ENCODE measurements around the gene PER3.
A peak's percentile ranks its signal among the peaks of the same experiment; 100 is the strongest.

Gene PER3

GRCh38 chr1:7868070-7868780 lies 84.1 kb downstream of the PER3 start:
- no peaks in the 10 kb centered on the region for H3K27me3 Mint-ChIP-seq
- no peak overlapping the region for H3K27ac Mint-ChIP-seq

GRCh38 chr1:7869136-7869920 lies 85.2 kb downstream of the PER3 start:
- Mint-ChIP-seq H3K9me3 (no peaks in the 10 kb centered on the region), H3K27ac (no peak overlapping the region), H3K4me3 (no peak overlapping the region), H3K27me3 (peaks cover 9% of the 10 kb centered on the region), H3K4me1 (no peaks in the 10 kb centered on the region)
- DNase-seq (no peak), ATAC-seq (no peak)

More at GRCh38 chr1:7868070-7868780, 84.1 kb downstream of the PER3 start:
- no peak for DNase-seq
- no peak overlapping the region for H3K4me3 Mint-ChIP-seq
- ATAC-seq, result no peak
- H3K4me1 Mint-ChIP-seq, result no peaks in the 10 kb centered on the region
- H3K9me3 Mint-ChIP-seq, result no peaks in the 10 kb centered on the region

GRCh38 chr1:7871136-7871535 lies 87.0 kb downstream of the PER3 start:
- peak overlapping the region in 1 of 2 donors; percentile 36 for H3K27ac Mint-ChIP-seq
- H3K9me3 Mint-ChIP-seq, result no peaks in the 10 kb centered on the region
- ATAC-seq (no peak), DNase-seq (no peak)
- no peak overlapping the region for H3K4me3 Mint-ChIP-seq
- H3K27me3 Mint-ChIP-seq, result peaks cover 14% of the 10 kb centered on the region
- no peaks in the 10 kb centered on the region for H3K4me1 Mint-ChIP-seq

GRCh38 chr1:7873801-7874795 lies 90.0 kb downstream of the PER3 start:
- no peak for ATAC-seq
- Mint-ChIP-seq H3K4me3 (no peak overlapping the region), H3K9me3 (peaks cover 12 to 18% of the 10 kb centered on the region in 2 donors), H3K4me1 (peaks cover 8% of the 10 kb centered on the region), H3K27ac (peak overlapping the region in 1 of 2 donors; percentile 14), H3K27me3 (peaks cover 19% of the 10 kb centered on the region)
- no peak for DNase-seq

- DNase-seq, result no peak
- H3K27ac Mint-ChIP-seq, result no peak overlapping the region
- no peak overlapping the region for H3K4me3 Mint-ChIP-seq
- ATAC-seq, result no peak
- H3K4me1 Mint-ChIP-seq, result peaks cover 8% of the 10 kb centered on the region
- peaks cover 12 to 18% of the 10 kb centered on the region in 2 donors for H3K9me3 Mint-ChIP-seq
- H3K27me3 Mint-ChIP-seq, result peaks cover 19% of the 10 kb centered on the region
Observed at GRCh38 chr1:7878027-7878426, 93.9 kb downstream of the PER3 start.

- H3K4me1 Mint-ChIP-seq, result peaks cover 8% of the 10 kb centered on the region
- H3K27me3 Mint-ChIP-seq, result peaks cover 11% of the 10 kb centered on the region
- H3K27ac Mint-ChIP-seq, result no peak overlapping the region
- peaks cover 12 to 18% of the 10 kb centered on the region in 2 donors for H3K9me3 Mint-ChIP-seq
- no peak overlapping the region for H3K4me3 Mint-ChIP-seq
- ATAC-seq (no peak), DNase-seq (no peak)
Observed at GRCh38 chr1:7879228-7879627, 95.1 kb downstream of the PER3 start.

GRCh38 chr1:7884757-7885156 lies 100.7 kb downstream of the PER3 start:
- ATAC-seq (no peak), DNase-seq (no peak)
- H3K4me1 Mint-ChIP-seq, result no peaks in the 10 kb centered on the region
- H3K27ac Mint-ChIP-seq, result no peak overlapping the region
- no peak overlapping the region for H3K4me3 Mint-ChIP-seq
- H3K9me3 Mint-ChIP-seq, result peaks cover 7 to 10% of the 10 kb centered on the region in 2 donors
- peaks cover 23% of the 10 kb centered on the region for H3K27me3 Mint-ChIP-seq

- no peaks in the 10 kb centered on the region for H3K4me1 Mint-ChIP-seq
- peaks cover 23% of the 10 kb centered on the region for H3K27me3 Mint-ChIP-seq
- no peak overlapping the region for H3K27ac Mint-ChIP-seq
- peak in 1 of 2 donors; percentile 29 for DNase-seq
- no peak overlapping the region for H3K4me3 Mint-ChIP-seq
- peaks cover 7 to 10% of the 10 kb centered on the region in 2 donors for H3K9me3 Mint-ChIP-seq
- no peak for ATAC-seq
Observed at GRCh38 chr1:7885513-7886404, 101.7 kb downstream of the PER3 start.

- Mint-ChIP-seq H3K27ac (no peak overlapping the region), H3K9me3 (peaks cover 7 to 10% of the 10 kb centered on the region in 2 donors)
- ATAC-seq, result no peak
Observed at GRCh38 chr1:7886405-7886745, 102.3 kb downstream of the PER3 start.

GRCh38 chr1:7888248-7889081 lies 104.4 kb downstream of the PER3 start:
- Mint-ChIP-seq H3K27me3 (peaks cover 23% of the 10 kb centered on the region), H3K4me1 (no peaks in the 10 kb centered on the region)

More at GRCh38 chr1:7886405-7886745, 102.3 kb downstream of the PER3 start:
- Mint-ChIP-seq H3K4me1 (no peaks in the 10 kb centered on the region), H3K4me3 (no peak overlapping the region), H3K27me3 (peaks cover 23% of the 10 kb centered on the region)
- DNase-seq, result no peak

GRCh38 chr1:7890853-7891252 lies 106.8 kb downstream of the PER3 start:
- H3K9me3 Mint-ChIP-seq, result no peaks in the 10 kb centered on the region
- DNase-seq (no peak), ATAC-seq (no peak)
- H3K4me1 Mint-ChIP-seq, result no peaks in the 10 kb centered on the region
- no peak overlapping the region for H3K27ac Mint-ChIP-seq
- no peak overlapping the region for H3K4me3 Mint-ChIP-seq
- H3K27me3 Mint-ChIP-seq, result peaks cover 23% of the 10 kb centered on the region

More at GRCh38 chr1:7888248-7889081, 104.4 kb downstream of the PER3 start:
- Mint-ChIP-seq H3K4me3 (no peak overlapping the region), H3K27ac (no peak overlapping the region), H3K9me3 (peaks cover 7 to 10% of the 10 kb centered on the region in 2 donors)
- DNase-seq (no peak), ATAC-seq (no peak)

- no peaks in the 10 kb centered on the region for H3K4me1 Mint-ChIP-seq
Observed at GRCh38 chr1:7891804-7892203, 107.7 kb downstream of the PER3 start.

GRCh38 chr1:7893529-7894180 lies 109.6 kb downstream of the PER3 start:
- Mint-ChIP-seq H3K4me3 (no peak overlapping the region), H3K27me3 (peaks cover 3% of the 10 kb centered on the region), H3K9me3 (no peaks in the 10 kb centered on the region), H3K4me1 (no peaks in the 10 kb centered on the region), H3K27ac (no peak overlapping the region)
- ATAC-seq (no peak), DNase-seq (no peak)

More at GRCh38 chr1:7891804-7892203, 107.7 kb downstream of the PER3 start:
- Mint-ChIP-seq H3K4me3 (no peak overlapping the region), H3K27me3 (peaks cover 17% of the 10 kb centered on the region), H3K9me3 (no peaks in the 10 kb centered on the region), H3K27ac (no peak overlapping the region)
- DNase-seq (no peak), ATAC-seq (no peak)
